CD4-positive, alpha-beta T cell treated with Interferon gamma for 1 hour (primary cell): ENCODE data around the gene PSMB2.
"Not testable (repeated sequence)": the region's sequence is repeated elsewhere in the genome, so short reads cannot be mapped to it uniquely, and the experiment has no call there.

Experiments
- DNase-seq: peaks from one replicate; pipeline ENCODE4 v3.0.0-alpha.2; 2020

PSMB2 gene

GRCh38 chr1:35591211-35591610 is 50.1 kb downstream of the PSMB2 start:
- DNase-seq: no peak

- DNase-seq: no peak
Measured at GRCh38 chr1:35590476-35591040, 50.8 kb downstream of the PSMB2 start.

- DNase-seq: no peak
Measured at GRCh38 chr1:35589516-35590427, 51.6 kb downstream of the PSMB2 start.

GRCh38 chr1:35588197-35588910 is 53.0 kb downstream of the PSMB2 start:
- no peak for DNase-seq

GRCh38 chr1:35587736-35588135 is 53.6 kb downstream of the PSMB2 start:
- DNase-seq: no peak

- DNase-seq: no peak
Measured at GRCh38 chr1:35586808-35587207, 54.5 kb downstream of the PSMB2 start.

GRCh38 chr1:35585805-35586204 is 55.5 kb downstream of the PSMB2 start:
- not testable (repeated sequence) for DNase-seq

GRCh38 chr1:35585281-35585680 is 56.0 kb downstream of the PSMB2 start:
- no peak for DNase-seq

- not testable (repeated sequence) for DNase-seq
Measured at GRCh38 chr1:35581621-35582020, 59.7 kb downstream of the PSMB2 start.

- DNase-seq: no peak
Measured at GRCh38 chr1:35580949-35581388, 60.4 kb downstream of the PSMB2 start.

- DNase-seq: peak; percentile 61
Measured at GRCh38 chr1:35577071-35577998, 64.0 kb downstream of the PSMB2 start.

GRCh38 chr1:35576766-35577070 is 64.6 kb downstream of the PSMB2 start:
- not testable (repeated sequence) for DNase-seq

GRCh38 chr1:35576061-35576765 is 65.1 kb downstream of the PSMB2 start:
- DNase-seq: no peak

GRCh38 chr1:35575416-35575958 is 65.8 kb downstream of the PSMB2 start:
- DNase-seq: no peak

GRCh38 chr1:35574655-35575415 is 66.5 kb downstream of the PSMB2 start:
- no peak for DNase-seq

- DNase-seq: no peak
Measured at GRCh38 chr1:35574125-35574654, 67.1 kb downstream of the PSMB2 start.

GRCh38 chr1:35573198-35574124 is 67.9 kb downstream of the PSMB2 start, which contains the start of gene TFAP2E:
Gene TFAP2E, plus strand, starts transcription at chr1:35573314. Its CDS starts 264 bp downstream, at chr1:35573578.
- DNase-seq: no peak

GRCh38 chr1:35572296-35572695 is 69.0 kb downstream of the PSMB2 start:
- DNase-seq: no peak

GRCh38 chr1:35571263-35571662 is 70.1 kb downstream of the PSMB2 start:
- no peak for DNase-seq
